HG02885 (cell line): ENCODE results near the gene DSG2.
"Not testable (repeated sequence)": the region's sequence is repeated elsewhere in the genome, so short reads cannot be mapped to it uniquely, and the experiment has no call there.

Source experiments
- ATAC-seq: cut with Tn5 transposase; IDR thresholded peaks from one replicate; pipeline ENCODE4 v1.9.1; 2021; ENCODE audit warnings: mild to moderate bottlenecking; ENCODE audit not compliant: unreplicated experiment, poor library complexity

DSG2 gene

DNA sequence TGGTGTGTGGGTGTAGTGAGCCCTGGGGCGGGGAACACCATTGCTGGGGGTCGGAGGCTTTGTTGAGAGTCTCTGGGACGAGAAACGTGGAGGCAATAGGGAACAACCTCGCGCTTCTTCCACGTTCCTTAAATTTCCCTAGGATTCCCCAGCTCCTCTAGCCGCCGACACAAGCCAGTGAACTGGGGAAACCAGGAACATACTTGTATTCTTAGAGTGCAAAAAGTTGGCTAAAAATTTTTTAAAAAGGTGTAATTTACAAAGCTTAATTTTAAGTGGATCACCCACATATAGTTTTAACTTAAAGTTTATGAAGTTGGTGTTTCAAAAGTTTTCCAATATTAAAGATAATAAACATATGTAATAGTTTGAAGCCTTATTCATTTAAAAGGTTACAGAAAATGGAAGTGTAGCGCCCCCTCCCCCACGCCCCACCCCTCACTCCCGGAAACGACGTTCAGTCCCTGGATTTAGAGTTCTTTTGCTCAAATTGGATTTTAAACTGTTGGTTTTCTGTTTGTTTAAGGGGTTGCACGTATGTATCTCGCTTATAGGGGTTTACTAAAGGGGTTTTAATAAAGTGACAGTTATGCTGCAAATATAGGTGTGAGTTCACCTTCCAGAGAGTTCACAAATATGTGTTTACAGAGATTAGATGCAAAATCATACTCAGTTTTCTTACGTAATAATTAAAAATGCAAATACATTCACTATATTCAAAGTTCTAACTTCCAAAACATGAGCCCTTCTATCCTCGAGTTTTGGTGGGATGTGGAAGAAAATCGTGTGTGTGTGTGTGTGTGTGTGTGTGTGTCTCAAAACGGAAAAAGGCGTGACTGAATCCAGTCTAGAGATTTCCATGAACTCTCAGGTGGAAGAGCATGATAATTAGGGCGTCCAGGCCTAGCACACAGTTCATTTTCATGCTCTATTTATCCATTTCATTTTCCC is 872 bp downstream of the DSG2 start:
- no peak for ATAC-seq

GRCh38 chr18:31500051-31500688 is 2.2 kb downstream of the DSG2 start:
- peak; percentile 87 for ATAC-seq

GRCh38 chr18:31503011-31503410 is 5.0 kb downstream of the DSG2 start:
- no peak for ATAC-seq

- no peak for ATAC-seq
Measured at GRCh38 chr18:31504455-31505147, 6.6 kb downstream of the DSG2 start.

GRCh38 chr18:31505156-31505555 is 7.2 kb downstream of the DSG2 start:
- no peak for ATAC-seq

GRCh38 chr18:31506024-31506742 is 8.2 kb downstream of the DSG2 start:
- ATAC-seq: no peak

- ATAC-seq: not testable (repeated sequence)
Measured at GRCh38 chr18:31507124-31507523, 9.1 kb downstream of the DSG2 start.

GRCh38 chr18:31508781-31509180 is 10.8 kb downstream of the DSG2 start:
- ATAC-seq: no peak

- ATAC-seq: no peak
Measured at GRCh38 chr18:31509571-31509970, 11.6 kb downstream of the DSG2 start.

DNA sequence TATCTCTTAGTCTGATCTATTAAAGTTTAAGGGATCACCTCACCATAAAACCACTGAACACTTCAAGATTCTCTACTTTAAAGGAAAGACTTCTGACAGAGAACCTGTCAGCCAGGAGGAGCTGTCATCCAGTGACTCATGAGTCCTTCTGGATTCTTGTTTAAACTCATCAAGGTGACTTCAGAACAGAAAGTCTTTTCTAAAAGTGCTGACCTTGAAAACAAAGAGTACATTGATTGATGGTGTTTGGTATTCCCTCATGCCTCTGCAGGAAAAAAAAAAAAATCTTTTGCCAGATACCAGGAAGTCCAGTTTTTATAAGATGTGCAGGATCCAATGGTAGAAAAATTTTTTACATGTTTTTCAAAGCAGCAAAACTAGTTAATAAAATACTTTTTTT is 12.3 kb downstream of the DSG2 start:
- ATAC-seq: no peak

GRCh38 chr18:31511098-31511497 is 13.1 kb downstream of the DSG2 start:
- ATAC-seq: no peak

DNA sequence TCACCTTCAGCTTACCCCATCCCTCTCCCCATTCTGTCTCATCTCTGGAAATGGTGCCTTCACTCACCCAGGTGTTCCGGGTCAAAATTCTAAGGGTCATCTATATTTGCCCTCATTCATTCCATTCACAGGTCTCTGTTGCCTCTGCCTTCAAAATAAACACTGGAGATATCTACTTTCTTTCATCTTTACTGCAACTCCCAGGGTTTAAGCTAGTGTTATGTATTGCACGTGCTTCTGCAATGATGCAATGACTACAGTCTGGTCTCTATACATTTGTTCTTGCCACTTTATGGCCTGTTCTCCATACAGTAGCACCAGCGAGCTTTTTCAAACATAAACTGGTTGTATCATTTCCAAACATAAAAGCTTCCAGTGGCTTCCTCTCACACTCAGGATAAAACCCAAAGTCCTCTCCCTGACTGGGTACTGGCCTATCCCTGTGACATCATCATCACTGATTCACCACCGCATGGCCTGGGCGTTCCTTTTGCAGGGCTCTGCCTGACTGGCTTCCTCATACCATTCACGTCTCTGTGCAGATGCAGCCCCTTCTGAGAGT is 14.3 kb downstream of the DSG2 start:
- ATAC-seq: no peak

- no peak for ATAC-seq
Measured at GRCh38 chr18:31513189-31513935, 15.4 kb downstream of the DSG2 start.

DNA sequence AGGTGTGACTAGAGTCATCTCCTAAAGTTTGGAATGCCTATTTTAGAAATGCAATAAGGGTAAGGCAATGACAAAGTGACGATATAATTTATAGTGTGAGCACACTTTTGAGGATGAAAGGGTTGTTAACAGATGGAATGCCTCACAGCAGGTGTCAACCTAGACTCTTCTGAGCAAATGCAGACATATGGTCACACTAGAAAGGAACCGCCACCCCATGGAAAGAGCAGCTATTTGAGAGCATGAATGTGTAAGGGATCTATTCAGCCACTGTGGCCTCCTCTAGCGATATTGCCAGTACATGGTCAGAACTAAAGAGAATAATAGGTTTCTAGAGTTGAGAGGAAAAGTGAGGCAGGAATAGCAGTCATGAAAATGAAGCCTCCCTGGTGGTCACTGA is 18.5 kb downstream of the DSG2 start:
- no peak for ATAC-seq

- ATAC-seq: no peak
Measured at GRCh38 chr18:31526374-31526773, 28.4 kb downstream of the DSG2 start.

GRCh38 chr18:31533236-31533635 is 35.3 kb downstream of the DSG2 start:
- ATAC-seq: no peak

DNA sequence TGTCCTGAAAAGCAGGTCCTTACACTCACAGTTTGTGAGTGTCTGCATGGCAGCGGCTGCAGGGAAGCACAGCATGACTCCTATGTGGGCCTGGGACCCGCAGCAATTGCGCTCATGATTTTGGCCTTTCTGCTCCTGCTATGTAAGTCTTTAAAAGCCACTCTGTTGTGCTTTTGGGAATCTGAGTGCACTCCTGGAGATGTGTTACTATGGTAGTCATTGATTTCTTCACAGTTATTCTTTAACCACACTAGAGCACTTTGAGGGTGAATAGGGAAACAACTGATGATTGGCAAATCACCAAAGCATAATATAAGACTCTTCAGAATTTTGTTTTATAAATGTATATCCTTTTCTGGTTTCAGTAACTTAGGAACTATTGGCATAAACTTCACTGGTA is 40.9 kb downstream of the DSG2 start:
- ATAC-seq: no peak

- no peak for ATAC-seq
Measured at GRCh38 chr18:31546476-31546875, 48.5 kb downstream of the DSG2 start.

- ATAC-seq: no peak
Measured at GRCh38 chr18:31548853-31549252, 50.9 kb downstream of the DSG2 start.
